SK-N-MC (cell line): Measurements from ENCODE around the gene ZNF365.
"Not testable (repeated sequence)": the region's sequence is repeated elsewhere in the genome, so short reads cannot be mapped to it uniquely, and the experiment has no call there.

ENCODE experiments used
- EZH2 ChIP-seq: fragments of 200-600 bp; sonication (generic); IDR thresholded peaks from one replicate; pipeline ENCODE4 v1.6.1; 2017; ENCODE audit warnings: antibody characterized with exemption
- POLR2AphosphoS5 ChIP-seq: IDR thresholded peaks from 2 replicates; pipeline ENCODE4 v1.6.1; 2012; ENCODE audit warnings: mild to moderate bottlenecking, low read depth, low read length, borderline replicate concordance

GRCh38 chr10:62410528-62410927 is 36.4 kb downstream of the ZNF365 start:
- not testable (repeated sequence) for TF ChIP-seq POLR2AphosphoS5, EZH2
